CD1c-positive myeloid dendritic cell (primary cell): Measurements from ENCODE around the gene PNKP.
"Not testable (repeated sequence)": the region's sequence is repeated elsewhere in the genome, so short reads cannot be mapped to it uniquely, and the experiment has no call there.

ENCODE experiments used
- DNase-seq: peaks from one replicate; pipeline ENCODE4 v3.0.0-alpha.2; 2016; ENCODE audit errors: extremely low spot score

Gene PNKP

GRCh38 chr19:49845414-49845813 lies 22.0 kb downstream of the PNKP start:
- no peak for DNase-seq

GRCh38 chr19:49844138-49845095 lies 23.0 kb downstream of the PNKP start:
- peak; percentile 56 for DNase-seq

- DNase-seq: peak; percentile 13
These were observed 24.1 kb downstream of the PNKP start for GRCh38 chr19:49843265-49843664.

- no peak for DNase-seq
These were observed 26.6 kb downstream of the PNKP start for GRCh38 chr19:49840736-49841249.

DNA sequence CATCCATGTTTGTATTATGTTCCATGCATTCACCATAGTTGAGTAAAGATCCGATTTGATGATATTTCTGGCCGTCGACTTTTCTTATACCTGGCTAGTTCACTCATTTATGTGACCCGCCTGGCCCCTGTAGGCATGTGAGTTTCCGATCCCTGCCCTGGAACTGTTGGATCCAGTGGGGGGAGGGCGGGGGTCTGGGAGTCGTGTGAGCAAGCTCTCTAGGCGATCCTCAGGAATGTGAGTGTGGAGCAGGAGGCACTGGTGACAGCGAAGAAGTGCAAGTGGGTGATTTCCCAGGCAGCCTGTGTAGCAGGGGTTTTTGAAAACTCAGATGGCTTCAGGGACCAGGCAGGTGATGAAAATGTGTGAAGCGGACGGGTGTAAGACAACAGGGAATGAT lies 27.1 kb downstream of the PNKP start:
- DNase-seq: no peak

DNA sequence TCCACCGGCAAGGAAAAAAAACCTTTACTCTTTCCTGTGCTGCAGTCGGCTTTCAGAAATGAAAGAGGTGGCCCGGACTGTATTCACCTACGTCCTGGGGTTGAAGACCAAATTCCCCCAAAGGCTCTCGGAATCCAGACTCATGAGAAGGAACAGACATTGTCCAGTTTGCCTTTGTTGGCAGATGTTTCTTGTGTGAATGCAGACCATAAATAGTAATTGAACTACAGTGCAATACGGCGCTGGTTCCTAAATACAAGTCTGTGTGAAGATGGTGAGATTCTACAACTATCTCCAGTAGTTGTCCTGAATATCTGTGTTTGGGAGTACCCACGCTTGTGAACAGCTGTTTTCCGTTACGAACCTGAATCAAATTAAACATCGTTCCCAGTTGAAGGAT lies 27.7 kb downstream of the PNKP start:
- no peak for DNase-seq

DNA sequence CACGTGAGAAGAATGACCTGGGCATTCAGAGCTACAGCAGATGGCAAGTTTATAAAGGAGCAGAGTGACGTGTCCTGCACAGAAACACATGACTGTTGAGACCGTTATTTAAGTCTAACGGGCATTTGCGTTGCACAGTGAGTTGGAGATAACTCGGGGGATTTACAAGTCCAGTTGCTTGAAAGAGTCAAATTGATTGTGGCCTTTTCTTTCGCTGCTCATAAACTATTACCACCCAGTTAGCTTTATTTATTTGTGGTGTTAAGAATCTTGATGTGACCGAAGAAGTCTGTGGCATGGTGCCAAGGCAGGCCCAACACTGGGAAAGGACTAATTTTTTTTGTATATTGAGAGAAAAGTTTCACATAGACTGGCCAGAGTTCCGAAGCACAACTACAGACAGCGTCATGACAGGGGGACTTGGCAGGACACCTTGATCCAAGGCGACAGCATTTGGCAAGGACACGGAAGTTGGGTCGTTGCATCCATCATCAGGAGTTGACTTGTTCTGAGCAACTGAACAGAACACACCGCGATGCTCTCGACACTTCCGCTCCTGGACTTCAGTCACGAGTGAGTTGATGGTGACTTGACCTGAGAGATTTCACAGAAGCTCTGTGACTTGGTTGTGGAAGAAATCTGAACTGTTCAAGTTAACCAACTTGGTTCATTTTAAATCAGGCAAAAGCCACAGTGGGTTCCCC lies 28.3 kb downstream of the PNKP start:
- DNase-seq: no peak

DNA sequence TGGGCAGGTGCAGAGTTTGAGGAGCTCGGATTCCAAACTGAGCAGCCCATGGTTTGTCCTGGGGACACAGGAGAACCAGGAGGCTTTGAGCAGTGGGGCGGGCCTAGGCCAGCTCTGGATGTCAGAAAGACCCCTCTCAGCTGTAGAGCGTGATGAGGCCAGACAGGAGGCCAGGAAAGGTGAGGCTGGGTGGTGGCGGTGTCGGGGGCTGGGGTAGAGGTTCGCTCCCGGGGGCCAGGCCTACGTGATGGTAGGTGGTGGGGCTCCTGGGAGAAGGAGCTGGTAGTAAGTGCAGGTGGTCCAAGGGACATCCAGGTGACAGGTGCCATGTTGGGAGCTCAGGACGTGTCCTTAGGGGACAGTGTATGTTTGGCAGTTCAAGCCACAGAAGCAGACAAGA lies 30.0 kb downstream of the PNKP start:
- DNase-seq: no peak

- DNase-seq: no peak
These were observed 30.4 kb downstream of the PNKP start for GRCh38 chr19:49837009-49837310.

- no peak for DNase-seq
These were observed 31.0 kb downstream of the PNKP start for GRCh38 chr19:49836176-49837008.

GRCh38 chr19:49835562-49835961 lies 31.8 kb downstream of the PNKP start:
- DNase-seq: no peak

- DNase-seq: no peak
These were observed 33.8 kb downstream of the PNKP start for GRCh38 chr19:49833599-49833998.

GRCh38 chr19:49832556-49832955 lies 34.8 kb downstream of the PNKP start:
- no peak for DNase-seq

DNA sequence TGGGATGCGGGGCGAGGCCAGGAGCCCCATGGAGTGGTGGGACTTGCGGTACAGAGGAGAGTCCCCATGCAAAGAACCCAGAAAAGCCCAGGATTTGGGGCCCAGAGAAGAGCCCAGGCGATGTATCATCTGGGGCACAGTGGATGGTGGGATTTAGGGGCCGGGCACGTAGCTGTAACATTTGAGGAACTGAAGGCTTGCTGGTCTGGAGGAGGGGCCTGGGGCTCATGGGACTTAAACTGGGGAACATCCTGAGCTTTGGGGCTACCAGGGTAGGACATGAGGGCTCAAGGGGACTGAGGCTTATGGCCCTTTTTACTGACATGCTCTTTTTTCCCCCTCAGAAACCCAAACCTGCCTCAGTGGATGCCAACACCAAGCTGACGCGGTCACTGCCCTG lies 35.8 kb downstream of the PNKP start:
- no peak for DNase-seq

- no peak for DNase-seq
These were observed 36.6 kb downstream of the PNKP start for GRCh38 chr19:49830766-49831165.

- no peak for DNase-seq
These were observed 37.7 kb downstream of the PNKP start for GRCh38 chr19:49829721-49830120.

DNA sequence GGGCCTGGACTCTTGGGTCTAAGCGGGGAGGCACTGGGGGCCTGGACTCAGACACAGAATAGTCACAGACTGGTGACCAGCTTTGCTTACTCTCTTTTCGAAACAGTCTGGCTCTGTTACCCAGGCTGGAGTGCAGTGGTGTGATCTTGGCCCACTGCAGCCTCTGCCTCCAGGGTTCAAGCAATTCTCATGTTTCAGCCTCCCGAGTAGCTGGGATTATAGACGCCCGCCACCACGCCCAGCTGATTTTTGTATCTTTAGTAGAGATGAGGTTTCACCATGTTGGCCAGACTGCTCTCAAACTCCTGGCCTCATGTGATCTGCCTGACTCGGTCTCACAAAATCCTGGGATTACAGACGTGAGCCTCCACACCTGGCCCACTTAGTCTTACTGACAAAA lies 38.2 kb downstream of the PNKP start:
- no peak for DNase-seq

- DNase-seq: no peak
These were observed 40.3 kb downstream of the PNKP start for GRCh38 chr19:49827034-49827433.

DNA sequence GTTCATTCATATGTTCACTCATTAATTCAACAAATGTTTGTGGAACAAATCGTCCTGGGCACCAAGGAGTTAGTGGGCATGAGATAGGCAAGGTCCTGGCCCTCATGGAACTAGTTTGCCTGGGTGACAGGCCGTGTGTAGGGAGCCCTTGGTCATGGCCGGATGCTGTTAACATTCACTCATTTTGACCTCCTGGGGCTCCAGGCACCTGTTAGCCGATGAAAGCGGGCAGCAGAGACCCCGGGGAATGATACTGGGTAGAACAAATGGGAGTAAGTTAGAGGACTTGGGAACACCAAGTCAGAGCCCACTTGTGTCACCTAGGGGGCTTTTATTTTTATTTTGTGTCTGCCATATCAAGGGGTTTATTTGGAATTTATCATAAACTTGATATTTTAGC lies 42.7 kb downstream of the PNKP start:
- no peak for DNase-seq

DNA sequence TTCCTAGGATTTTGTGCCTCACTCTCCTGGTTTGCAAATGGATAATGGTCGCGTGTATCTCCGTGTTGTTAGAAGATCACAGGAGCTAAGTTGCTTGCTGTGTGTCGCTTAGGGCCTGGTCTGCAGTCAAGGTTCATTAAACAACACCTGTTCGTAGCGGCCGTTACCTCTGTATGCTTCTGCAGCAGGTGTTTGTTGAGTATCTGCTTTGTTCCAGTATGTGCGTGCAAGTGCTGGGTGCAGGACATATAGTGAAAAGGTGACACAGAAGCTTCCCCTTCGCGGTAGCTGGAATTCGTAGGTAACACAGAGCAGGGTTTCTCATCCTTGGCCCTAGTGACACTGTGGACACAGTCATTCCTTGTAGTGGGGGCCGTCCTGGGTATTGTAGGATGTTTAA lies 43.9 kb downstream of the PNKP start:
- no peak for DNase-seq

- DNase-seq: no peak
These were observed 47.3 kb downstream of the PNKP start for GRCh38 chr19:49820125-49820524.

- DNase-seq: not testable (repeated sequence)
These were observed 47.8 kb downstream of the PNKP start for GRCh38 chr19:49819452-49820115.
